Calu3 (cell line): ENCODE data around the gene MMP26. TPM values are rescaled to one million over a fixed set of nuclear protein-coding genes. Genes with fewer than 3 reads are reported as not detected.

Experiments used
- BruUV-seq: library from RNA; stranded (reverse); fragments of 400-500 nt; replicated peaks from 2 replicates; lab custom pipeline; 2021; lab: Mats Ljungman, UMichigan
- CTCF ChIA-PET: fragments of 300-600 bp; sonication (Branson Sonifier 250); formaldehyde crosslinking; loops from one replicate; lab custom pipeline; 2022; ENCODE audit warnings: antibody characterized with exemption; lab: Charles Lee
- DNase-seq: peaks from one replicate; pipeline ENCODE4 v3.0.0; 2022
- H3K27ac Mint-ChIP-seq: one replicate; pipeline ENCODE4 v1.8.0; 2022; ENCODE audit warnings: mixed read lengths; ENCODE audit not compliant: unreplicated experiment
- H3K27me3 Mint-ChIP-seq: one replicate; pipeline ENCODE4 v1.8.0; 2022; ENCODE audit warnings: mixed read lengths; ENCODE audit not compliant: unreplicated experiment
- H3K36me3 Mint-ChIP-seq: one replicate; pipeline ENCODE4 v1.8.0; 2022; ENCODE audit warnings: mild to moderate bottlenecking, moderate library complexity, mixed read lengths; ENCODE audit not compliant: insufficient read depth, unreplicated experiment
- H3K4me1 Mint-ChIP-seq: one replicate; pipeline ENCODE4 v1.8.0; 2022; ENCODE audit warnings: mild to moderate bottlenecking, low read depth, mixed read lengths; ENCODE audit not compliant: unreplicated experiment
- H3K4me3 Mint-ChIP-seq: one replicate; pipeline ENCODE4 v1.8.0; 2022; ENCODE audit warnings: mild to moderate bottlenecking, low read depth, moderate library complexity, mixed read lengths; ENCODE audit not compliant: unreplicated experiment
- H3K9me3 Mint-ChIP-seq: one replicate; pipeline ENCODE4 v1.8.0; 2022; ENCODE audit warnings: low read depth, mixed read lengths; ENCODE audit not compliant: unreplicated experiment
- CTCF ChIP-seq: fragments of 200-600 bp; IDR thresholded peaks from one replicate; pipeline ENCODE4 v1.8.0; 2022; ENCODE audit warnings: antibody characterized with exemption; ENCODE audit not compliant: unreplicated experiment
- intact Hi-C: fragments of 100-400 bp; cut with micrococcal nuclease; formaldehyde crosslinking; loops from one replicate; pipeline ENCODE4 v1.10.0; 2022; ENCODE audit not compliant: unreplicated experiment
- total RNA-seq: library from RNA; stranded (reverse); gene quantifications from 2 replicates; pipeline ENCODE4 v1.2.3, GENCODE V29; 2022

The MMP26 gene
- total RNA-seq, 1 experiment from 2014 or later = not detected

GRCh38 chr11:4664786-4665185, 39.8 kb upstream of the MMP26 start:
- Mint-ChIP-seq H3K27me3 (peaks cover 37% of the 10 kb centered on the region), H3K9me3 (no peaks in the 10 kb centered on the region), H3K27ac (no peak overlapping the region), H3K4me1 (no peaks in the 10 kb centered on the region), H3K36me3 (no peaks in the 10 kb centered on the region), H3K4me3 (no peak overlapping the region)
- no peak for DNase-seq
- intact Hi-C loops = no loop called here
- no peak for TF ChIP-seq CTCF
- no TSS peak for BruUV-seq
- CTCF ChIA-PET = no interaction called here

GRCh38 chr11:4665424-4665823, 39.2 kb upstream of the MMP26 start:
- H3K9me3 Mint-ChIP-seq = no peaks in the 10 kb centered on the region
- H3K4me1 Mint-ChIP-seq = no peaks in the 10 kb centered on the region
- CTCF ChIA-PET = no interaction called here
- no peak for TF ChIP-seq CTCF
- H3K27ac Mint-ChIP-seq = no peak overlapping the region
- peaks cover 33% of the 10 kb centered on the region for H3K27me3 Mint-ChIP-seq
- no peak overlapping the region for H3K4me3 Mint-ChIP-seq
- no TSS peak for BruUV-seq
- DNase-seq = no peak
- intact Hi-C loops = no loop called here
- H3K36me3 Mint-ChIP-seq = no peaks in the 10 kb centered on the region

- intact Hi-C loops = loop anchor here (2.0 kb wide), 1 partner anchor 35 kb away; the partner anchor contains the start of gene OR51D1
- no peak overlapping the region for H3K27ac Mint-ChIP-seq
- TF ChIP-seq CTCF = no peak
- no peak for DNase-seq
- no peaks in the 10 kb centered on the region for H3K36me3 Mint-ChIP-seq
- no peak overlapping the region for H3K4me3 Mint-ChIP-seq
- no TSS peak for BruUV-seq
- peaks cover 8% of the 10 kb centered on the region for H3K4me1 Mint-ChIP-seq
- CTCF ChIA-PET = no interaction called here
- H3K27me3 Mint-ChIP-seq = peaks cover 23% of the 10 kb centered on the region
- H3K9me3 Mint-ChIP-seq = no peaks in the 10 kb centered on the region
These were observed 32.8 kb upstream of the MMP26 start for GRCh38 chr11:4671741-4672140.

- CTCF ChIA-PET = interaction anchor here (0.6 kb wide), 1 partner anchor 608 kb away, joined by 4 read pairs; no protein-coding TSS in a partner anchor
- Mint-ChIP-seq H3K4me3 (no peak overlapping the region), H3K9me3 (no peaks in the 10 kb centered on the region), H3K27ac (no peak overlapping the region), H3K36me3 (no peaks in the 10 kb centered on the region), H3K4me1 (peaks cover 8% of the 10 kb centered on the region), H3K27me3 (peaks cover 23% of the 10 kb centered on the region)
- no peak for DNase-seq
- BruUV-seq = no TSS peak
- TF ChIP-seq CTCF = no peak
- intact Hi-C loops = loop anchor here (2.0 kb wide), 1 partner anchor 36 kb away; the partner anchor contains the start of gene OR51D1
These were observed 32.1 kb upstream of the MMP26 start for GRCh38 chr11:4672470-4672869.
